Stomach (tissue), 4 donors: Measurements from ENCODE around the gene NHERF1.

Experiments
- POLR2A ChIP-seq, 4 donors: fragments of 450-650 bp; IDR thresholded peaks; one replicate each; pipeline ENCODE4 v1.6.1; 2016; ENCODE audit warnings: antibody characterized with exemption in 4 of 4, control low read depth in 2 of 4, mild to moderate bottlenecking in 1 of 4, moderate library complexity in 1 of 4
- TF ChIP-seq, protein P1 (sequence below), 7 experiments: fragments of 450-650 bp in 4 of 7; fragments of 200-600 bp in 3 of 7; sonication (generic) in 3 of 7; IDR thresholded peaks; one replicate each; pipeline ENCODE4 v1.5.1; 2016 to 2019; ENCODE audit warnings: antibody characterized with exemption in 7 of 7, control low read depth in 2 of 7, mild to moderate bottlenecking in 1 of 7

DNA sequence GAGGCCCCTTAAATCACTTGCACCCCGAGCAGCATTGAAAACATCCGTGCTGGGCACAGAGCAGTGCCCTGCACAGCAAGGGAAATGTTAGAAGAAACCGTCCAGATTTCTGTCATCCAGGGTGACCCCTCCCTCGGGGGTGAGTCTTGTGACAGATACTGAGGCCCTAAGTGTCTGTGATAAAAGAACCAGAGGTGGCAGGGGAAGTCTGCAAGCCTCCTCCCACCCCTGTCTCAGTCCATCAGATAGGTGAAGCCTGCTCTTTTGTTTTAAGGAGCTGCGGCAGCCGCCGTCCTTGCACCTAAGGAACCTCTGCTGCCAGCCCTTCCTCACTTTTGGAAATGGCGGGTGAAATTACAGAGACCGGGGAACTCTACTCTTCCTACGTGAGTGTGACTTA lies 28.6 kb downstream of the NHERF1 start:
- TF ChIP-seq, protein P1, sequence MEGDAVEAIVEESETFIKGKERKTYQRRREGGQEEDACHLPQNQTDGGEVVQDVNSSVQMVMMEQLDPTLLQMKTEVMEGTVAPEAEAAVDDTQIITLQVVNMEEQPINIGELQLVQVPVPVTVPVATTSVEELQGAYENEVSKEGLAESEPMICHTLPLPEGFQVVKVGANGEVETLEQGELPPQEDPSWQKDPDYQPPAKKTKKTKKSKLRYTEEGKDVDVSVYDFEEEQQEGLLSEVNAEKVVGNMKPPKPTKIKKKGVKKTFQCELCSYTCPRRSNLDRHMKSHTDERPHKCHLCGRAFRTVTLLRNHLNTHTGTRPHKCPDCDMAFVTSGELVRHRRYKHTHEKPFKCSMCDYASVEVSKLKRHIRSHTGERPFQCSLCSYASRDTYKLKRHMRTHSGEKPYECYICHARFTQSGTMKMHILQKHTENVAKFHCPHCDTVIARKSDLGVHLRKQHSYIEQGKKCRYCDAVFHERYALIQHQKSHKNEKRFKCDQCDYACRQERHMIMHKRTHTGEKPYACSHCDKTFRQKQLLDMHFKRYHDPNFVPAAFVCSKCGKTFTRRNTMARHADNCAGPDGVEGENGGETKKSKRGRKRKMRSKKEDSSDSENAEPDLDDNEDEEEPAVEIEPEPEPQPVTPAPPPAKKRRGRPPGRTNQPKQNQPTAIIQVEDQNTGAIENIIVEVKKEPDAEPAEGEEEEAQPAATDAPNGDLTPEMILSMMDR (IDR thresholded peaks at IDR 0.05) = no peak
- no peak for TF ChIP-seq POLR2A (IDR thresholded peaks at IDR 0.05)
